Erythroblast (primary cell): Measurements from ENCODE around the gene NTN1.

ENCODE experiments used
- GATA1 ChIP-seq: IDR thresholded peaks from 2 replicates; pipeline ENCODE4 v1.6.1; 2011; ENCODE audit warnings: low read depth, mild to moderate bottlenecking, control low read depth, low read length, moderate library complexity
- POLR2A ChIP-seq: IDR thresholded peaks from 2 replicates; pipeline ENCODE4 v1.6.1; 2011; ENCODE audit warnings: mild to moderate bottlenecking, low read length

DNA sequence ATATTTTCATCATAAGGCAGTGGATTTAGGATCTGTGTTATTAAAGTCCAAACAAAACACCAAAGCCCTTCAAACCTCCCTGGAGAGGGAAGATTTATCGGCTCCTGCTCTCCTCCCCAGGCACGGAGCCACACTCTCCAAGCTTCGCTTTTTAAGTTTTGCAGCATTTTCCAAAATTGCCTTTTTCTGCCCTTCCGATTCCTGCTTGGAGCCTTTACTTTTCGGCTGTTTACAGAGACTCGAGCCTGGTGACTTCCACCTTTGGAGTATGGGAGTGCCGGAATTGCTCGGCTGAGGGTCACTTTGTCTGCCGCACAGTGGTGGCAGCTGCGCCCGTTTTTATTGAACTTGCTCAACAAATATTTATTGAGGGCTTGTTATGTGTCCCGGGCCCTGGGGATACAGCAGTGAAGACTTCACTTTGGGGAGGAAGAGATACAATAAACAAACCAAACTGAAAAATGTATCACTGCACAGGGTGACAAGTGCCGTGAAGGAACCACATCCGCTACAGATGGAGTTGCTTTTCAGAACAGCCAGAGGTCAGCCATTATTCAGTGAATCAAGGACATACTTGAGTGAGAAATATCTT lies 185.5 kb downstream of the NTN1 start:
- TF ChIP-seq POLR2A: no peak
- no peak for TF ChIP-seq GATA1
